NCI-H345 (cell line): ENCODE data around the gene PACS1.

Source experiments
- DNase-seq: peaks from one replicate; lab custom pipeline; 2025; lab: John Stamatoyannopoulos, UW

PACS1 gene

GRCh38 chr11:66259225-66259624 lies 189.2 kb downstream of the PACS1 start:
- no peak for DNase-seq

DNA sequence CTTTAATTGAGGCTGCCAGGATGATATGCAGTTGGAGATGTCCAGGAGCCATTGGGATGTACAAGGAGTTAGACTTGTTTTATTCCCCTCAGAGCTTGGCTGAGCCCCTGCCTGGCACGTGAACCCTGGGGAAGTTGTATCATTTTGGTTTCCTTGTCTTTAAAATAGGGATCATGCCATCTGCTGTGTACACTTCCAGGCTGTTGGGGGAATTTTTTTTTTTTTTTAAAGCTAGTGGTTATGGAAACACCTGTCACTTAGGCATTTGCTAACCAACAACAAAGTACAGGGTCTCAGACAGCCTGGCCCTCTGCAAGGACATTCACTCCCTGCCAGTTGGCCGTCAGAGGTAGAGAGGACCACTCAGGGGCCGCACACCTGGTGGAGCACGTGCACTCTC lies 189.9 kb downstream of the PACS1 start:
- DNase-seq = no peak

- DNase-seq = no peak
Measured at GRCh38 chr11:66261578-66261977, 191.5 kb downstream of the PACS1 start.

DNA sequence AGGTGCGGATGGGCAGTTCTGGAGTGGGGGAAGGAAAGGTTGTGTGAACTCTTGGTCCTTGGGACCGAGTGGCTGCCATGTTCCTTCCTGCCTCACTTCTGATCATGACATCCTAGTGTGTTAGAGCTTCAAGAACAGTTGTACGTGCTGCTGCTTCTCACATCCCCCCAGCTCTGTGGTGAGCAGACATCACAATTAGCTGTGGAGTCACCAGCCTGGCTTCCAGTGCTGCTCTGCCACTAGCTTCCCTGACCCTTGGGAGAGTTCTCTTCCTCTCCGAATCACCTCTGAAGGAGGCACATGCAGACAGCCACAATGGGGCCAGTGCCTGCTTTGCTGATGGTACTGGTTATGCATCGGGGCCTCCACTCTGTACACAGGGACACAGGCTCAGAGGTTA lies 192.1 kb downstream of the PACS1 start:
- no peak for DNase-seq

GRCh38 chr11:66262696-66263095 lies 192.6 kb downstream of the PACS1 start:
- no peak for DNase-seq

DNA sequence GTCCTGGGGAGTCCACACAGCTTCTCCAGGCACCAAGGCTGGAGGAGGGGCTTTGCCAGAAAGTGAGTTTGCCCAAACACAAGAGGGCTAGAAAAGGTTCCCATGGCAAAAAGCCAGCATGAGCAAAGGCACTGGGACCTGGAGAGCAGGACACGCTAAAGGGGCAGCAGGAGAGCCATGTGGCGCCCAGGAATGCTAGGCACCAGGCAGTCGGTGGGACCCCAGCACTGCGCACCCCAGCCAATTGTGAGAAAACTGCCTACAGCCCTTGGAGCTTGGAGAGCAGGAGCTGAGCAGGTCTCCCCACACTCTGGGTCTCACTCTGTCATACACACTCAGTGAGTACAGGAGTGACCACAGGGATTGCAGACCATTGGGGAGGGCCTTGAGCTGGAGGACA lies 193.2 kb downstream of the PACS1 start:
- DNase-seq = no peak

DNA sequence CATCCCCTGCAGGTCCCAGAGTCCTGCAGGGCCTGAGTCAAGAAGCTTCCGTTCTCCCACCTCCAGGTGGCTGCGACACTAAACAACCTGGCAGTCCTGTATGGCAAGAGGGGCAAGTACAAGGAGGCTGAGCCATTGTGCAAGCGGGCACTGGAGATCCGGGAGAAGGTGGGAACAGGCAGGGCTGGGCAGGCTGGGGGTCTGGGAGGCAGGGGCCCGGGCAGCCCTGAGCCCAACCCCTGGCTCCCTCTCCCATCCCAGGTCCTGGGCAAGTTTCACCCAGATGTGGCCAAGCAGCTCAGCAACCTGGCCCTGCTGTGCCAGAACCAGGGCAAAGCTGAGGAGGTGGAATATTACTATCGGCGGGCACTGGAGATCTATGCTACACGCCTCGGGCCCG lies 193.7 kb downstream of the PACS1 start:
- no peak for DNase-seq

DNA sequence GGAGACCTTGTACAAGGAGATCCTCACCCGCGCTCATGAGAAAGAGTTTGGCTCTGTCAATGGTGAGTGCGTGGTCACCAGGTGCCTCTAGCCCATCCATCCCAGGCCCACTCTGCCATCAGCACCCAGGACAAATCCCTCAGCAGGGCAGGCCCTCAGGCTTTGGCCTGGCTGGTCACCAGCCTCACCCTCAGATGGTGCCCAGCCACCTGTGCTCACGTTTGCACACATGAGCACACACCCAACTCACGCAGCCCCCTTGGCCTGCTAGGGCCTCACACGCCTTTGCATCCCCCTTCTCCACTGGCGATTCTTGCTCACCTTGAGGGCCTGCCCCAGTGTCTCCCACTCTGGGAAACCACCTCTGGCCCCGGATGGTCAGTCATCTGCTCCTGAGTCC lies 194.3 kb downstream of the PACS1 start:
- no peak for DNase-seq

- no peak for DNase-seq
Measured at GRCh38 chr11:66264914-66265313, 194.8 kb downstream of the PACS1 start.

GRCh38 chr11:66265531-66266377 lies 195.7 kb downstream of the PACS1 start:
- no peak for DNase-seq

DNA sequence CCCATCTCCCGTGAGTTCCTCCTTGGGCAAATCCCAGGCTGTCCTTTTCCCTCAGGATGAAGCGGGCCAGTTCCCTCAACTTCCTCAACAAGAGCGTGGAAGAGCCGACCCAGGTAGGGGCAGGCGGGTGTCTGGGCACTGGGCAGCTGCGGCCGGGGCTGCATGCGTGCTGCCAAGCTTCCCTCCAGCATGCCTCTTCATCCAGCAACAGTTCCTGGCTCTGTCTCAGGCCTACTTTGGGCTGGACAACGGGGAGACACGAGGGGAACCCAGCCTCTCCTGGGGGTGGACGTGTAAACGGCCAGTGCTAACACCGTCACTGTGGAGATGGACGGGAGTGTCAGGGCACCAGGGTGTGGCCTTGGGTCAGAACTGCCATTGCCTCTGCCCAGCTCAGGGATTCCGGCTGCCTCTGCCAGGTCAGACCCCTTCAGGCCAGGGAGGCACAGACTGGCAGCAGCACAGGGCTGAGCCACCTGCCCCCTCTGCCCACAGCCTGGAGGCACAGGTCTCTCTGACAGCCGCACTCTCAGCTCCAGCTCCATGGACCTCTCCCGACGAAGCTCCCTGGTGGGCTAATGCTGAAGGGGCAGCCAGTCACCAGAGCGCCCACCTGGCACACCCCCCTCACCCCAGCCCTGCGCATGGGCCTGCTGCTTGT lies 196.4 kb downstream of the PACS1 start:
- DNase-seq = no peak

DNA sequence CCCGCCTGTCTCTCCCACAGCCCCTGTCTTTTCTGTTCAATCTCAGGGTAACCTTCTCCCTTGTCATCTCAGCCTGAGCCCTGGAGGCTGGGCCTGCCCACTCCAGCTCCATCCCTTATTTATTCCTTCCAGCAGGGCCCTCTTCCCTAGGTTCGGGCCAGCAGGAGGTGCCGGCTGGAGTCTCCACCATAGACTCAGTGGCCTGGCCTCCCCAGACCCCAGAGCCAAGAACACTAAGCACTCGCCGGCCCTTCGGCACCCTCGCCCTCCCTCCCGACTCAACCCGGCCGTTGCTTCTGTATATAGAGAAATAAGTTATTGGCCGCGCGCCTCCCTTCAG lies 196.9 kb downstream of the PACS1 start:
- DNase-seq = no peak

GRCh38 chr11:66267379-66268243 lies 197.5 kb downstream of the PACS1 start:
- peak; percentile 76 for DNase-seq

GRCh38 chr11:66268244-66268951 lies 198.3 kb downstream of the PACS1 start, which contains the start of gene RAB1B:
Gene RAB1B (plus strand): TSS chr11:66268639. CDS start chr11:66268680, 41 bp downstream.
- peak; percentile 99 for DNase-seq

DNA sequence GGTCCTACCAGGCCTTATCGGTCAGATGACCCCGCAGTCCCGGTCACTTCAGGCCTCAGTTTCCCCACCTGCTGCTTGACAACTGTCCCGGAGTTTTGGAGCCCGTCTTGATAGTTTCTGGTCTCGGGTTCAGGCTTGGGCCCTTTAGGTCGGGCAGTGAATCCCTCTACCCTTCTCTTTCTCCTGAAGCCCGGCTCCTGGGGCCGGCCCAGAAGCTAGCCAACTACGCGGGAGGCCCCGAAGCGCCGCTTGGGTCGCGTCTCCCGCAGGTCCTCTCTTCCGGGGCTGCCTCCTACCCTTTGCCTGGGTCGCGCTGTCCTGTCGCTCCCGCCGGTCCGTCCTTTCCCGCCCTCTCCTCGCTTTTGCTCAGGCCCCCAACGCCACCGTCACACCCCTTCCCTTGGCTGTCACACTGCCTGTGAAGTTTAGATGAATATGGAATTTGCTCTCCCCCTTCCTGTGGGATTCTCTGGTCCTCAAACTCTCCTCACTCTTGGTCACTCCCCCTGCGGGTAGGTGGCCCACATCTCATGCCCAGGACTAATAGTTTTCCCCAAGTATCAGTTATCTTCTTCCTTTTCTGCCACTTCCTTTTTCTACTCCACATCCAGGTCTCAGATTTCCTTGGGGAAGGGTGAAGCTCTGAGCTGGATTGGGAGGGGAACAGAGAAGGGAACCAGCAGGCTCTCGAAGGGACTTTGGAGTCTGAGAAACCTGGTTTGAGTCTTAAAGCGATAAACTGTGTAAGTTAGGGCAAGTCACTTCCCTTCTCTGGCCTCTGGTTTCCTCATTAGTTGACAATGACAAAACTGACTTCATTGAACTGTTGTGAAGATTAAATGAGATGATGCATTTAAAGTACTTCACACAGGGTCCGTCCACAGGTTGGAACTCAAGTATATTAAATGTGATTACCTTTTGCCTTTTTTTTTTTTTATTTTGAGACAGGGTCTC lies 199.2 kb downstream of the PACS1 start:
- no peak for DNase-seq

- DNase-seq = no peak
Measured at GRCh38 chr11:66271816-66272215, 201.7 kb downstream of the PACS1 start.

- no peak for DNase-seq
Measured at GRCh38 chr11:66272596-66272995, 202.5 kb downstream of the PACS1 start.

- DNase-seq = no peak
Measured at GRCh38 chr11:66274219-66274618, 204.1 kb downstream of the PACS1 start.

- no peak for DNase-seq
Measured at GRCh38 chr11:66275396-66275795, 205.3 kb downstream of the PACS1 start.

- no peak for DNase-seq
Measured at GRCh38 chr11:66275984-66276612, 206.0 kb downstream of the PACS1 start.
